Measurements from ENCODE around the gene TENM3.

Gene TENM3

GRCh38 chr4:182425302-182425701 lies 182.1 kb downstream of the TENM3 start:
- TF ChIP-seq POLR2AphosphoS5 (IDR thresholded peaks at IDR 0.05; ENCODE audit: borderline replicate concordance, low read depth, low read length): no peak
- TF ChIP-seq FOXP2 (optimal IDR thresholded peaks at IDR 0.05; ENCODE audit: control extremely low read depth, extremely low read length, insufficient read depth): no peak
- no peak for TF ChIP-seq EZH2 (IDR thresholded peaks at IDR 0.05)
- H3K9me3 ChIP-seq (ENCODE audit: low read depth, low read length): no peaks in the 10 kb centered on the region
- no peak overlapping the region for H3K9ac ChIP-seq (ENCODE audit: insufficient read length)
- DNase-seq (ENCODE audit: low read depth, low spot score): no peak
- no peaks in the 10 kb centered on the region for H3K36me3 ChIP-seq (ENCODE audit: insufficient read depth, low read length)
- H3K27ac ChIP-seq: no peak overlapping the region
- H3K4me3 ChIP-seq: no peak overlapping the region

- TF ChIP-seq FOXP2 (optimal IDR thresholded peaks at IDR 0.05; ENCODE audit: control extremely low read depth, extremely low read length, insufficient read depth): no peak
- TF ChIP-seq EZH2 (IDR thresholded peaks at IDR 0.05): no peak
- no peak for TF ChIP-seq POLR2AphosphoS5 (IDR thresholded peaks at IDR 0.05; ENCODE audit: borderline replicate concordance, low read depth, low read length)
- H3K9ac ChIP-seq (ENCODE audit: insufficient read length): no peak overlapping the region
- H3K36me3 ChIP-seq (ENCODE audit: insufficient read depth, low read length): no peaks in the 10 kb centered on the region
- H3K9me3 ChIP-seq (ENCODE audit: low read depth, low read length): no peaks in the 10 kb centered on the region
- H3K4me3 ChIP-seq: no peak overlapping the region
- no peak for DNase-seq (ENCODE audit: low read depth, low spot score)
- H3K27ac ChIP-seq: no peak overlapping the region
These were observed 183.7 kb downstream of the TENM3 start for GRCh38 chr4:182426901-182427300.

GRCh38 chr4:182427554-182427953 lies 184.4 kb downstream of the TENM3 start:
- Histone ChIP-seq H3K9ac (ENCODE audit: insufficient read length) (no peak overlapping the region), H3K27ac (no peak overlapping the region)

DNA sequence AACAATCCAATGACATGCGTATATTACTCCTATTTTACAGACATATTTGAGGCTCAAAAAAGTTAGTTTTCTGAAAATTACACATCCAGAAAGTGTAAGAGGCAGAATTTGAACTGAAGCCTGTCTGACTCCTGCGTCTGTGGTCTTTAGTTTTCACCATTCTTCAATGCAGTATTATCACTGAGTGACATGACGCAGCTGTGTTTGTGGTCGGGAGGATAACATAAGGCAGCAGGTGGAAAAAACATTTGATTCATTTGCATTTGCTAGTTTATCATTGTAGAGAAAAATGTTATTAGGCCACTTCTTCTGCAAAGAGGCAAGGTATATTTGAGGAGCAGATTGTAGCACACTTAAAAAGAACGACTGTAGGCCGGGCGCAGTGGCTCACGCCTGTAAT lies 186.7 kb downstream of the TENM3 start:
- no peak for TF ChIP-seq EZH2 (IDR thresholded peaks at IDR 0.05)
- TF ChIP-seq POLR2AphosphoS5 (IDR thresholded peaks at IDR 0.05; ENCODE audit: borderline replicate concordance, low read depth, low read length): no peak
- no peak for TF ChIP-seq FOXP2 (optimal IDR thresholded peaks at IDR 0.05; ENCODE audit: control extremely low read depth, extremely low read length, insufficient read depth)
- Histone ChIP-seq H3K4me3 (no peak overlapping the region), H3K36me3 (ENCODE audit: insufficient read depth, low read length) (no peaks in the 10 kb centered on the region)

More at GRCh38 chr4:182427554-182427953, 184.4 kb downstream of the TENM3 start:
- Histone ChIP-seq H3K4me3 (no peak overlapping the region), H3K36me3 (ENCODE audit: insufficient read depth, low read length) (no peaks in the 10 kb centered on the region), H3K9me3 (ENCODE audit: low read depth, low read length) (no peaks in the 10 kb centered on the region)
- DNase-seq (ENCODE audit: low read depth, low spot score): no peak
- TF ChIP-seq POLR2AphosphoS5 (IDR thresholded peaks at IDR 0.05; ENCODE audit: borderline replicate concordance, low read depth, low read length): no peak
- no peak for TF ChIP-seq EZH2 (IDR thresholded peaks at IDR 0.05)

GRCh38 chr4:182432819-182433218 lies 189.6 kb downstream of the TENM3 start:
- H3K9me3 ChIP-seq (ENCODE audit: low read depth, low read length): no peaks in the 10 kb centered on the region
- no peak overlapping the region for H3K9ac ChIP-seq (ENCODE audit: insufficient read length)
- TF ChIP-seq FOXP2 (optimal IDR thresholded peaks at IDR 0.05; ENCODE audit: control extremely low read depth, extremely low read length, insufficient read depth) (no peak), EZH2 (IDR thresholded peaks at IDR 0.05) (no peak), POLR2AphosphoS5 (IDR thresholded peaks at IDR 0.05; ENCODE audit: borderline replicate concordance, low read depth, low read length) (no peak)
- DNase-seq (ENCODE audit: low read depth, low spot score): no peak
- no peaks in the 10 kb centered on the region for H3K36me3 ChIP-seq (ENCODE audit: insufficient read depth, low read length)
- H3K4me3 ChIP-seq: no peak overlapping the region
- no peak overlapping the region for H3K27ac ChIP-seq

More for the DNA sequence above, 186.7 kb downstream of the TENM3 start:
- Histone ChIP-seq H3K9ac (ENCODE audit: insufficient read length) (no peak overlapping the region), H3K9me3 (ENCODE audit: low read depth, low read length) (no peaks in the 10 kb centered on the region), H3K27ac (no peak overlapping the region)
- no peak for DNase-seq (ENCODE audit: low read depth, low spot score)

DNA sequence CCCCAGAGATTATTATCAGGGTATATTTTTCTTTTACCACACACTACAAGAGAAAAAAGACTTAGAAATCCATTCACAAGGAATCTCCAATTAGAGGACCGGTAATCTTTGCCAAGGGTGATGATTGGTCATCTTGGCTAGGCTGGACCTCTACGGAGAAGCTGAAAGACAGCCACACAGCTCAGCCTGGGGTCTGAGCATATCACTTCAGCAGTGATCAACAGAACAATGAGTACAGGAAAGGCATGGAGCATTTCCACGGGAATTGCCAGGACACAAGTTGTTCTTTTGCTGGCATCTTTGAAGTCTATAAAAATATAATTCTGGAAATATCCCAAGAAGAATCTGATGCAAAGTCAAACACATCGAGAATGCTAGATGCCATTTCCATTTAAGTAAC lies 191.5 kb downstream of the TENM3 start:
- no peak overlapping the region for H3K9ac ChIP-seq (ENCODE audit: insufficient read length)
- TF ChIP-seq EZH2 (IDR thresholded peaks at IDR 0.05) (no peak), POLR2AphosphoS5 (IDR thresholded peaks at IDR 0.05; ENCODE audit: borderline replicate concordance, low read depth, low read length) (no peak), FOXP2 (optimal IDR thresholded peaks at IDR 0.05; ENCODE audit: control extremely low read depth, extremely low read length, insufficient read depth) (no peak)
- no peak for DNase-seq (ENCODE audit: low read depth, low spot score)
- H3K36me3 ChIP-seq (ENCODE audit: insufficient read depth, low read length): no peaks in the 10 kb centered on the region
- H3K27ac ChIP-seq: no peak overlapping the region
- no peaks in the 10 kb centered on the region for H3K9me3 ChIP-seq (ENCODE audit: low read depth, low read length)
- no peak overlapping the region for H3K4me3 ChIP-seq

GRCh38 chr4:182435401-182435800 lies 192.2 kb downstream of the TENM3 start:
- no peak for TF ChIP-seq EZH2 (IDR thresholded peaks at IDR 0.05)
- no peak for TF ChIP-seq POLR2AphosphoS5 (IDR thresholded peaks at IDR 0.05; ENCODE audit: borderline replicate concordance, low read depth, low read length)
- no peak for TF ChIP-seq FOXP2 (optimal IDR thresholded peaks at IDR 0.05; ENCODE audit: control extremely low read depth, extremely low read length, insufficient read depth)
- no peaks in the 10 kb centered on the region for H3K36me3 ChIP-seq (ENCODE audit: insufficient read depth, low read length)
- no peak overlapping the region for H3K9ac ChIP-seq (ENCODE audit: insufficient read length)
- DNase-seq (ENCODE audit: low read depth, low spot score): no peak
- H3K4me3 ChIP-seq: no peak overlapping the region
- H3K27ac ChIP-seq: no peak overlapping the region
- no peaks in the 10 kb centered on the region for H3K9me3 ChIP-seq (ENCODE audit: low read depth, low read length)

GRCh38 chr4:182443070-182443469 lies 199.9 kb downstream of the TENM3 start:
- H3K36me3 ChIP-seq (ENCODE audit: insufficient read depth, low read length): no peaks in the 10 kb centered on the region
- H3K9me3 ChIP-seq (ENCODE audit: low read depth, low read length): no peaks in the 10 kb centered on the region
- TF ChIP-seq FOXP2 (optimal IDR thresholded peaks at IDR 0.05; ENCODE audit: control extremely low read depth, extremely low read length, insufficient read depth): no peak
- TF ChIP-seq EZH2 (IDR thresholded peaks at IDR 0.05): no peak
- no peak for TF ChIP-seq POLR2AphosphoS5 (IDR thresholded peaks at IDR 0.05; ENCODE audit: borderline replicate concordance, low read depth, low read length)
- no peak for DNase-seq (ENCODE audit: low read depth, low spot score)
- H3K27ac ChIP-seq: no peak overlapping the region
- H3K4me3 ChIP-seq: no peak overlapping the region
- no peak overlapping the region for H3K9ac ChIP-seq (ENCODE audit: insufficient read length)

GRCh38 chr4:182447767-182448280 lies 204.6 kb downstream of the TENM3 start:
- DNase-seq (ENCODE audit: low read depth, low spot score): no peak
- Histone ChIP-seq H3K9me3 (ENCODE audit: low read depth, low read length) (no peaks in the 10 kb centered on the region), H3K36me3 (ENCODE audit: insufficient read depth, low read length) (no peaks in the 10 kb centered on the region), H3K4me3 (0 out of 2 replicates have a peak overlapping the region, but pooled peaks have one; percentile 73), H3K27ac (no peak overlapping the region), H3K9ac (ENCODE audit: insufficient read length) (no peak overlapping the region)
- TF ChIP-seq EZH2 (IDR thresholded peaks at IDR 0.05) (no peak), POLR2AphosphoS5 (IDR thresholded peaks at IDR 0.05; ENCODE audit: borderline replicate concordance, low read depth, low read length) (no peak), FOXP2 (optimal IDR thresholded peaks at IDR 0.05; ENCODE audit: control extremely low read depth, extremely low read length, insufficient read depth) (no peak)
